ENCODE data around the gene OSBPL10. TPM values are rescaled to one million over a fixed set of nuclear protein-coding genes. Genes with fewer than 3 reads are reported as not detected.
"Not testable (repeated sequence)": the region's sequence is repeated elsewhere in the genome, so short reads cannot be mapped to it uniquely, and the experiment has no call there.

The OSBPL10 gene
- total and polyA plus RNA-seq, 2 experiments from 2014 or later = 2.4 to 8.1 TPM

GRCh38 chr3:31868236-31868635, 112.8 kb downstream of the OSBPL10 start:
- H3K4me3 ChIP-seq = no peak overlapping the region
- H3K79me2 ChIP-seq (ENCODE audit: insufficient read depth) = no peaks in the 10 kb centered on the region
- no peak overlapping the region for H3K9ac ChIP-seq
- H3K9me2 ChIP-seq (ENCODE audit: insufficient read depth) = no peaks in the 10 kb centered on the region
- in situ Hi-C loops (cut with MboI) = no loop called here
- no peaks in the 10 kb centered on the region for H4K20me1 ChIP-seq (ENCODE audit: insufficient read depth)
- no peak for DNase-seq
- H2AFZ ChIP-seq = no peak overlapping the region
- WGBS, 2 experiments (ENCODE audit: low coverage in 1 of 2, low lambda C conversion rate in 2 of 2, missing lambda C conversion rate in 2 of 2) = 87 to 91% methylated on average over 5 of the region's 5 CpGs
- H3K27ac ChIP-seq = no peak overlapping the region
- H3K4me1 ChIP-seq (ENCODE audit: insufficient read depth) = no peaks in the 10 kb centered on the region
- H3K36me3 ChIP-seq (ENCODE audit: low read depth) = no peaks in the 10 kb centered on the region
- H3K4me2 ChIP-seq (ENCODE audit: unreplicated experiment) = no peak overlapping the region
- TF ChIP-seq EZH2phosphoT487 (IDR thresholded peaks at IDR 0.05; ENCODE audit: insufficient read depth, low read depth) (no peak), EZH2 (IDR thresholded peaks at IDR 0.05; ENCODE audit: insufficient read depth, poor library complexity, severe bottlenecking) (no peak)
- no peaks in the 10 kb centered on the region for H3K9me3 ChIP-seq (ENCODE audit: low read depth)
- no peaks in the 10 kb centered on the region for H3F3A ChIP-seq (ENCODE audit: insufficient read depth)
- H3K27me3 ChIP-seq (replicated peaks; ENCODE audit: insufficient read depth) = no peaks in the 10 kb centered on the region

- Histone ChIP-seq H3K9me3 (ENCODE audit: low read depth) (no peaks in the 10 kb centered on the region), H4K20me1 (ENCODE audit: insufficient read depth) (no peaks in the 10 kb centered on the region), H3K9me2 (ENCODE audit: insufficient read depth) (no peaks in the 10 kb centered on the region), H3K4me1 (ENCODE audit: insufficient read depth) (no peaks in the 10 kb centered on the region), H3K79me2 (ENCODE audit: insufficient read depth) (no peaks in the 10 kb centered on the region), H3K27ac (no peak overlapping the region), H3K36me3 (ENCODE audit: low read depth) (no peaks in the 10 kb centered on the region), H3K4me3 (no peak overlapping the region), H3F3A (ENCODE audit: insufficient read depth) (no peaks in the 10 kb centered on the region), H3K27me3 (replicated peaks; ENCODE audit: insufficient read depth) (no peaks in the 10 kb centered on the region), H2AFZ (no peak overlapping the region), H3K4me2 (ENCODE audit: unreplicated experiment) (no peak overlapping the region), H3K9ac (no peak overlapping the region)
- in situ Hi-C loops (cut with MboI) = no loop called here
- TF ChIP-seq EZH2 (IDR thresholded peaks at IDR 0.05; ENCODE audit: insufficient read depth, poor library complexity, severe bottlenecking) (no peak), EZH2phosphoT487 (IDR thresholded peaks at IDR 0.05; ENCODE audit: insufficient read depth, low read depth) (no peak)
- 79 to 83% methylated on average over 2 of the region's 2 CpGs for WGBS, 2 experiments (ENCODE audit: low coverage in 1 of 2, low lambda C conversion rate in 2 of 2, missing lambda C conversion rate in 2 of 2)
- no peak for DNase-seq
These were observed 118.3 kb downstream of the OSBPL10 start for GRCh38 chr3:31862666-31863279.

GRCh38 chr3:31861826-31862225, 119.2 kb downstream of the OSBPL10 start:
- TF ChIP-seq EZH2 (IDR thresholded peaks at IDR 0.05; ENCODE audit: insufficient read depth, poor library complexity, severe bottlenecking) = no peak
- TF ChIP-seq EZH2phosphoT487 (IDR thresholded peaks at IDR 0.05; ENCODE audit: insufficient read depth, low read depth) = no peak
- Histone ChIP-seq H3K36me3 (ENCODE audit: low read depth) (no peaks in the 10 kb centered on the region), H3K9me3 (ENCODE audit: low read depth) (no peaks in the 10 kb centered on the region), H3K79me2 (ENCODE audit: insufficient read depth) (no peaks in the 10 kb centered on the region), H3K27ac (no peak overlapping the region), H4K20me1 (ENCODE audit: insufficient read depth) (no peaks in the 10 kb centered on the region), H3F3A (ENCODE audit: insufficient read depth) (no peaks in the 10 kb centered on the region), H3K4me1 (ENCODE audit: insufficient read depth) (no peaks in the 10 kb centered on the region), H3K4me2 (ENCODE audit: unreplicated experiment) (no peak overlapping the region), H3K9me2 (ENCODE audit: insufficient read depth) (no peaks in the 10 kb centered on the region), H3K4me3 (no peak overlapping the region), H2AFZ (no peak overlapping the region), H3K27me3 (replicated peaks; ENCODE audit: insufficient read depth) (no peaks in the 10 kb centered on the region), H3K9ac (no peak overlapping the region)
- no peak for DNase-seq
- WGBS, 2 experiments (ENCODE audit: low coverage in 1 of 2, low lambda C conversion rate in 2 of 2, missing lambda C conversion rate in 2 of 2) = 80 to 81% methylated on average over 5 of the region's 5 CpGs
- in situ Hi-C loops (cut with MboI) = no loop called here

GRCh38 chr3:31860642-31861041, 120.4 kb downstream of the OSBPL10 start:
- H3K9me3 ChIP-seq (ENCODE audit: low read depth); H3K27me3 ChIP-seq (replicated peaks; ENCODE audit: insufficient read depth); H3K9me2 ChIP-seq (ENCODE audit: insufficient read depth); H3K9ac ChIP-seq; in situ Hi-C loops (cut with MboI); H3K4me1 ChIP-seq (ENCODE audit: insufficient read depth); H3F3A ChIP-seq (ENCODE audit: insufficient read depth); H3K4me2 ChIP-seq (ENCODE audit: unreplicated experiment); DNase-seq; H3K27ac ChIP-seq; H2AFZ ChIP-seq; H3K4me3 ChIP-seq; H3K36me3 ChIP-seq (ENCODE audit: low read depth); H4K20me1 ChIP-seq (ENCODE audit: insufficient read depth); H3K79me2 ChIP-seq (ENCODE audit: insufficient read depth): not testable (repeated sequence)
- WGBS, 2 experiments (ENCODE audit: low coverage in 1 of 2, low lambda C conversion rate in 2 of 2, missing lambda C conversion rate in 2 of 2) = 86 to 89% methylated on average over 4 of the region's 4 CpGs

GRCh38 chr3:31859245-31859644, 121.8 kb downstream of the OSBPL10 start:
- no peaks in the 10 kb centered on the region for H3K36me3 ChIP-seq (ENCODE audit: low read depth)
- WGBS, 2 experiments (ENCODE audit: low coverage in 1 of 2, low lambda C conversion rate in 2 of 2, missing lambda C conversion rate in 2 of 2) = 86% methylated on average over 6 of the region's 6 CpGs
- H3K9ac ChIP-seq = no peak overlapping the region
- no peaks in the 10 kb centered on the region for H3F3A ChIP-seq (ENCODE audit: insufficient read depth)
- no peaks in the 10 kb centered on the region for H3K27me3 ChIP-seq (replicated peaks; ENCODE audit: insufficient read depth)
- H3K9me2 ChIP-seq (ENCODE audit: insufficient read depth) = no peaks in the 10 kb centered on the region
- no peak overlapping the region for H2AFZ ChIP-seq
- no peak overlapping the region for H3K27ac ChIP-seq
- H3K9me3 ChIP-seq (ENCODE audit: low read depth) = no peaks in the 10 kb centered on the region
- H3K4me2 ChIP-seq (ENCODE audit: unreplicated experiment) = no peak overlapping the region
- no peak for DNase-seq
- H4K20me1 ChIP-seq (ENCODE audit: insufficient read depth) = no peaks in the 10 kb centered on the region
- TF ChIP-seq EZH2phosphoT487 (IDR thresholded peaks at IDR 0.05; ENCODE audit: insufficient read depth, low read depth) (no peak), EZH2 (IDR thresholded peaks at IDR 0.05; ENCODE audit: insufficient read depth, poor library complexity, severe bottlenecking) (no peak)
- in situ Hi-C loops (cut with MboI) = no loop called here
- no peaks in the 10 kb centered on the region for H3K4me1 ChIP-seq (ENCODE audit: insufficient read depth)
- H3K79me2 ChIP-seq (ENCODE audit: insufficient read depth) = no peaks in the 10 kb centered on the region
- no peak overlapping the region for H3K4me3 ChIP-seq

Data from GM23248 (cell line).